Measurements from ENCODE around the gene NR4A1. TPM values are rescaled to one million over a fixed set of nuclear protein-coding genes. Genes with fewer than 3 reads are reported as not detected.
A peak's percentile ranks its signal among the peaks of the same experiment; 100 is the strongest.

The NR4A1 gene
- total and polyA plus RNA-seq, 5 donors from 2014 or later = 0.22 to 143 (median 0.53) TPM

- ATAC-seq (ENCODE audit: low read depth in 2 of 2) (no peak), DNase-seq (no peak)
- Mint-ChIP-seq H3K4me1 (peaks cover 0 to 45% (median 29%) of the 10 kb centered on the region in 4 donors), H3K27me3 (peaks cover 5% of the 10 kb centered on the region), H3K27ac (peak overlapping the region; percentile 2 to 90 (median 83)), H3K36me3 (no peaks in the 10 kb centered on the region), H3K4me3 (peak overlapping the region; percentile 48 to 88 (median 76)), H3K9me3 (peaks cover 0 to 2% (median 0%) of the 10 kb centered on the region in 7 donors)
- no peak overlapping the region for H3K27ac ChIP-seq (ENCODE audit: insufficient read depth, low read length, poor library complexity, severe bottlenecking)
- H3K4me1 ChIP-seq (ENCODE audit: control insufficient read depth, insufficient read depth, low read length, poor library complexity, severe bottlenecking) = peaks cover 37% of the 10 kb centered on the region
- no peaks in the 10 kb centered on the region for H3K9me3 ChIP-seq (ENCODE audit: control insufficient read depth in 2 of 2, low read length in 2 of 2)
- no peaks in the 10 kb centered on the region for H3K27me3 ChIP-seq (ENCODE audit: control insufficient read depth, insufficient read depth, low read length)
- no peak overlapping the region for H3K4me3 ChIP-seq (ENCODE audit: low read depth, low read length)
- H3K36me3 ChIP-seq (ENCODE audit: control insufficient read depth, insufficient read depth, low read length) = no peaks in the 10 kb centered on the region
Observed at GRCh38 chr12:52038447-52038846, 12.8 kb upstream of the NR4A1 start.

- no peaks in the 10 kb centered on the region for H3K27me3 ChIP-seq (ENCODE audit: control insufficient read depth, insufficient read depth, low read length)
- ATAC-seq (ENCODE audit: low read depth in 2 of 2) = no peak
- Mint-ChIP-seq H3K9me3 (peaks cover 0 to 2% (median 0%) of the 10 kb centered on the region in 7 donors), H3K27me3 (no peaks in the 10 kb centered on the region), H3K4me1 (peaks cover 0 to 36% (median 26%) of the 10 kb centered on the region in 4 donors), H3K4me3 (peak overlapping the region in 1 of 4 donors; percentile 47), H3K27ac (peak overlapping the region in 1 of 3 donors; percentile 62), H3K36me3 (no peaks in the 10 kb centered on the region)
- no peaks in the 10 kb centered on the region for H3K9me3 ChIP-seq (ENCODE audit: control insufficient read depth in 2 of 2, low read length in 2 of 2)
- no peaks in the 10 kb centered on the region for H3K36me3 ChIP-seq (ENCODE audit: control insufficient read depth, insufficient read depth, low read length)
- no peak for DNase-seq
- peaks cover 34% of the 10 kb centered on the region for H3K4me1 ChIP-seq (ENCODE audit: control insufficient read depth, insufficient read depth, low read length, poor library complexity, severe bottlenecking)
- no peak overlapping the region for H3K4me3 ChIP-seq (ENCODE audit: low read depth, low read length)
- H3K27ac ChIP-seq (ENCODE audit: insufficient read depth, low read length, poor library complexity, severe bottlenecking) = no peak overlapping the region
Observed at GRCh38 chr12:52041035-52041434, 10.2 kb upstream of the NR4A1 start.

- peak; percentile 43 to 52 for ATAC-seq (ENCODE audit: low read depth in 2 of 2)
- Histone ChIP-seq H3K27ac (ENCODE audit: insufficient read depth, low read length, poor library complexity, severe bottlenecking) (no peak overlapping the region), H3K4me3 (ENCODE audit: low read depth, low read length) (no peak overlapping the region), H3K9me3 (ENCODE audit: control insufficient read depth in 2 of 2, low read length in 2 of 2) (no peaks in the 10 kb centered on the region), H3K36me3 (ENCODE audit: control insufficient read depth, insufficient read depth, low read length) (no peaks in the 10 kb centered on the region), H3K4me1 (ENCODE audit: control insufficient read depth, insufficient read depth, low read length, poor library complexity, severe bottlenecking) (peaks cover 27% of the 10 kb centered on the region), H3K27me3 (ENCODE audit: control insufficient read depth, insufficient read depth, low read length) (no peaks in the 10 kb centered on the region)
- H3K9me3 Mint-ChIP-seq = peaks cover 0 to 2% (median 0%) of the 10 kb centered on the region in 7 donors
- H3K4me3 Mint-ChIP-seq = peak overlapping the region in 3 of 4 donors; percentile 53 to 72 (median 57)
- no peaks in the 10 kb centered on the region for H3K27me3 Mint-ChIP-seq
- DNase-seq = peak in 2 of 3 donors; percentile 43 to 59
- H3K36me3 Mint-ChIP-seq = no peaks in the 10 kb centered on the region
- H3K27ac Mint-ChIP-seq = peak overlapping the region; percentile 58 to 89 (median 87)
- H3K4me1 Mint-ChIP-seq = peaks cover 0 to 31% (median 30%) of the 10 kb centered on the region in 4 donors
Observed at GRCh38 chr12:52041695-52042123, 9.5 kb upstream of the NR4A1 start.

GRCh38 chr12:52042706-52043385 lies 8.4 kb upstream of the NR4A1 start:
- no peak overlapping the region for H3K27ac ChIP-seq (ENCODE audit: insufficient read depth, low read length, poor library complexity, severe bottlenecking)
- peaks cover 0 to 31% (median 30%) of the 10 kb centered on the region in 4 donors for H3K4me1 Mint-ChIP-seq
- peaks cover 0 to 2% (median 0%) of the 10 kb centered on the region in 7 donors for H3K9me3 Mint-ChIP-seq
- no peak overlapping the region for H3K4me3 ChIP-seq (ENCODE audit: low read depth, low read length)
- DNase-seq (no peak), ATAC-seq (ENCODE audit: low read depth in 2 of 2) (no peak)
- no peak overlapping the region for H3K4me3 Mint-ChIP-seq
- no peaks in the 10 kb centered on the region for H3K27me3 Mint-ChIP-seq
- no peak overlapping the region for H3K27ac Mint-ChIP-seq
- no peaks in the 10 kb centered on the region for H3K36me3 ChIP-seq (ENCODE audit: control insufficient read depth, insufficient read depth, low read length)
- H3K36me3 Mint-ChIP-seq = no peaks in the 10 kb centered on the region
- H3K27me3 ChIP-seq (ENCODE audit: control insufficient read depth, insufficient read depth, low read length) = no peaks in the 10 kb centered on the region
- H3K4me1 ChIP-seq (ENCODE audit: control insufficient read depth, insufficient read depth, low read length, poor library complexity, severe bottlenecking) = peaks cover 20% of the 10 kb centered on the region
- no peaks in the 10 kb centered on the region for H3K9me3 ChIP-seq (ENCODE audit: control insufficient read depth in 2 of 2, low read length in 2 of 2)

GRCh38 chr12:52043386-52044212 lies 7.6 kb upstream of the NR4A1 start:
- Mint-ChIP-seq H3K27ac (no peak overlapping the region), H3K4me3 (no peak overlapping the region), H3K36me3 (no peaks in the 10 kb centered on the region), H3K27me3 (no peaks in the 10 kb centered on the region), H3K4me1 (peaks cover 0 to 27% (median 24%) of the 10 kb centered on the region in 4 donors), H3K9me3 (no peaks in the 10 kb centered on the region)
- ATAC-seq (ENCODE audit: low read depth in 2 of 2) = no peak
- no peaks in the 10 kb centered on the region for H3K36me3 ChIP-seq (ENCODE audit: control insufficient read depth, insufficient read depth, low read length)
- H3K27ac ChIP-seq (ENCODE audit: insufficient read depth, low read length, poor library complexity, severe bottlenecking) = peak overlapping the region; percentile 23
- H3K4me3 ChIP-seq (ENCODE audit: low read depth, low read length) = no peak overlapping the region
- H3K4me1 ChIP-seq (ENCODE audit: control insufficient read depth, insufficient read depth, low read length, poor library complexity, severe bottlenecking) = peaks cover 19% of the 10 kb centered on the region
- no peak for DNase-seq
- no peaks in the 10 kb centered on the region for H3K27me3 ChIP-seq (ENCODE audit: control insufficient read depth, insufficient read depth, low read length)
- H3K9me3 ChIP-seq (ENCODE audit: control insufficient read depth in 2 of 2, low read length in 2 of 2) = no peaks in the 10 kb centered on the region

GRCh38 chr12:52044292-52044983 lies 6.8 kb upstream of the NR4A1 start:
- H3K4me1 ChIP-seq (ENCODE audit: control insufficient read depth, insufficient read depth, low read length, poor library complexity, severe bottlenecking) = peaks cover 19% of the 10 kb centered on the region
- H3K4me3 ChIP-seq (ENCODE audit: low read depth, low read length) = no peak overlapping the region
- ATAC-seq (ENCODE audit: low read depth in 2 of 2) (no peak), DNase-seq (no peak)
- no peaks in the 10 kb centered on the region for H3K27me3 ChIP-seq (ENCODE audit: control insufficient read depth, insufficient read depth, low read length)
- Mint-ChIP-seq H3K4me3 (peak overlapping the region in 1 of 4 donors; percentile 56), H3K27me3 (no peaks in the 10 kb centered on the region), H3K36me3 (no peaks in the 10 kb centered on the region), H3K9me3 (no peaks in the 10 kb centered on the region), H3K27ac (peak overlapping the region in 1 of 3 donors; percentile 13), H3K4me1 (peaks cover 0 to 29% (median 26%) of the 10 kb centered on the region in 4 donors)
- no peaks in the 10 kb centered on the region for H3K36me3 ChIP-seq (ENCODE audit: control insufficient read depth, insufficient read depth, low read length)
- H3K9me3 ChIP-seq (ENCODE audit: control insufficient read depth in 2 of 2, low read length in 2 of 2) = no peaks in the 10 kb centered on the region
- H3K27ac ChIP-seq (ENCODE audit: insufficient read depth, low read length, poor library complexity, severe bottlenecking) = no peak overlapping the region

GRCh38 chr12:52045794-52046199 lies 5.4 kb upstream of the NR4A1 start:
- Histone ChIP-seq H3K4me3 (ENCODE audit: low read depth, low read length) (no peak overlapping the region), H3K36me3 (ENCODE audit: control insufficient read depth, insufficient read depth, low read length) (no peaks in the 10 kb centered on the region), H3K9me3 (ENCODE audit: control insufficient read depth in 2 of 2, low read length in 2 of 2) (no peaks in the 10 kb centered on the region), H3K27ac (ENCODE audit: insufficient read depth, low read length, poor library complexity, severe bottlenecking) (no peak overlapping the region), H3K27me3 (ENCODE audit: control insufficient read depth, insufficient read depth, low read length) (no peaks in the 10 kb centered on the region), H3K4me1 (ENCODE audit: control insufficient read depth, insufficient read depth, low read length, poor library complexity, severe bottlenecking) (peaks cover 29% of the 10 kb centered on the region)
- H3K4me3 Mint-ChIP-seq = no peak overlapping the region
- peaks cover 0 to 37% (median 28%) of the 10 kb centered on the region in 4 donors for H3K4me1 Mint-ChIP-seq
- H3K36me3 Mint-ChIP-seq = no peaks in the 10 kb centered on the region
- H3K27me3 Mint-ChIP-seq = no peaks in the 10 kb centered on the region
- ATAC-seq (ENCODE audit: low read depth in 2 of 2) (no peak), DNase-seq (no peak)
- peak overlapping the region in 1 of 3 donors; percentile 84 for H3K27ac Mint-ChIP-seq
- no peaks in the 10 kb centered on the region for H3K9me3 Mint-ChIP-seq
